ENCODE measurements around the gene KRTAP5-4. TPM values are rescaled to one million over a fixed set of nuclear protein-coding genes. Genes with fewer than 3 reads are reported as not detected.
A peak's percentile ranks its signal among the peaks of the same experiment; 100 is the strongest.
"Not testable (repeated sequence)": the region's sequence is repeated elsewhere in the genome, so short reads cannot be mapped to it uniquely, and the experiment has no call there.

Gene KRTAP5-4
- total RNA-seq, 1 donor from 2014 or later, result not detected

- peaks cover 9% of the 10 kb centered on the region for H3K27me3 Mint-ChIP-seq (ENCODE audit: unreplicated experiment)
These were observed 23.1 kb downstream of the KRTAP5-4 start for GRCh38 chr11:1598816-1599215.

DNA sequence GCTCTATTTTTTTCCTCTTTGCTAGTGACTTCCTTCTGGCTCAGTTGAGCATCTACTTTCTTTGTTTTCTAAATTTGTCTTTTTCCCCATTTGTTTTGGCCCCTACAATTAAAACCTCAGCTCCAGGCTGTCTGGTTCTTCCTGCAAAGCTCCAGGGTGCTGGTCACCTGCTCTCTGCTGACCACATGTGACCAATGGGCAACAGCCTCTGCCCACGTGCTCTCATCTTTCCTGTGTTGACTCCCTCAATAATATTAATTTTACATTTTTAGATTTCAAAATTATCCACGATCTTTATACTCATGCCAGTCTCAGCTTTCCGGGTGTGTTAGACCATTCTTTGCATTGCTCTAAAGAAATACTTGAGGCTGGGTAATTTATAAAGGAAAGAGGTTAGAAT lies 23.5 kb downstream of the KRTAP5-4 start:
- not testable (repeated sequence) for H3K4me1 Mint-ChIP-seq (ENCODE audit: low read depth, unreplicated experiment); H3K4me3 Mint-ChIP-seq (ENCODE audit: unreplicated experiment); H3K27ac Mint-ChIP-seq (ENCODE audit: unreplicated experiment); H3K27me3 Mint-ChIP-seq (ENCODE audit: unreplicated experiment); DNase-seq
- Mint-ChIP-seq H3K36me3 (ENCODE audit: unreplicated experiment) (peaks cover 14% of the 10 kb centered on the region), H3K9me3 (ENCODE audit: unreplicated experiment) (peaks cover 16% of the 10 kb centered on the region)

More at GRCh38 chr11:1598816-1599215, 23.1 kb downstream of the KRTAP5-4 start:
- no peak for TF ChIP-seq CTCF (IDR thresholded peaks at IDR 0.05; ENCODE audit: partially characterized antibody, unreplicated experiment)
- Mint-ChIP-seq H3K9me3 (ENCODE audit: unreplicated experiment) (peaks cover 16% of the 10 kb centered on the region), H3K27ac (ENCODE audit: unreplicated experiment) (no peak overlapping the region), H3K4me3 (ENCODE audit: unreplicated experiment) (no peak overlapping the region), H3K4me1 (ENCODE audit: low read depth, unreplicated experiment) (no peaks in the 10 kb centered on the region), H3K36me3 (ENCODE audit: unreplicated experiment) (peaks cover 14% of the 10 kb centered on the region)
- no peak for DNase-seq

GRCh38 chr11:1597994-1598380 lies 24.0 kb downstream of the KRTAP5-4 start, which contains the start of gene KRTAP5-2:
TSS of gene KRTAP5-2 (minus strand) at chr11:1598294. CDS start at chr11:1598250, 44 bp downstream.
- Mint-ChIP-seq H3K4me1 (ENCODE audit: low read depth, unreplicated experiment) (no peaks in the 10 kb centered on the region), H3K4me3 (ENCODE audit: unreplicated experiment) (no peak within 1 kb of the TSS), H3K36me3 (ENCODE audit: unreplicated experiment) (peaks cover 14% of the 10 kb centered on the region), H3K27me3 (ENCODE audit: unreplicated experiment) (peaks cover 9% of the 10 kb centered on the region), H3K9me3 (ENCODE audit: unreplicated experiment) (peaks cover 12% of the 10 kb centered on the region), H3K27ac (ENCODE audit: unreplicated experiment) (no peak within 1 kb of the TSS)
- DNase-seq, result no peak
- TF ChIP-seq CTCF (IDR thresholded peaks at IDR 0.05; ENCODE audit: partially characterized antibody, unreplicated experiment), result no peak

DNA sequence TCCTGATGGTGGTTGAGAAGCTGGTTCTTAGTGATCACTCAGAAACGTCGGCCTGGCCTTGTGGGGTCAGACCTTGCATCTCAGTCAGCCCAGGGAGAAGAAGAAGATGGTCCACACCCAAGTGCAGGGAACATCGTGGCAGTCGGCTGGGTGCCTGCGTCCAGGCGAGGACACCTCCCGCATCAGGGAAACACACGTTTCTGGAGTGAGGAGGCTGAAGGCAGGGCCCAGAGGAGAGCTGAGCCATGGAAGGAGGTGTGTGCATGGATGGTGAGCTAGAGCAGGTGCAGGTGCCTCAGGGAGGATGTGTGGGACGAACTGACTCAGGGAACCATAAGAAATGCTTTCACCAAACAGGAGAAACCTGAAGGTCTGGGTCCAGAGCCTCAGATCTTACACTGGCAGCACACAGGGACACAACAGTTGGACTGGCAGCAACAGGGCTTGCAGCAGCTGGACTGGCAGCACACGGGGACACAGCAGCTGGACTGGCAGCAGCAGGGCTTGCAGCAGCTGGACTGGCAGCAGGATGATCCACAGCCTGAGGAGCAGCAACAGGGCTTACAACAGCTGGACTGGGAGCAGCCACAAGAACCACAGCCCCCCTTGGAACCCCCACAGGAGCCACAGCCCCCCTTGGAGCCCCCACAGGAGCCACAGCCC lies 24.5 kb downstream of the KRTAP5-4 start:
- Mint-ChIP-seq H3K9me3 (ENCODE audit: unreplicated experiment) (peaks cover 11% of the 10 kb centered on the region), H3K27me3 (ENCODE audit: unreplicated experiment) (peaks cover 9% of the 10 kb centered on the region), H3K27ac (ENCODE audit: unreplicated experiment) (no peak overlapping the region), H3K4me1 (ENCODE audit: low read depth, unreplicated experiment) (no peaks in the 10 kb centered on the region), H3K4me3 (ENCODE audit: unreplicated experiment) (no peak overlapping the region), H3K36me3 (ENCODE audit: unreplicated experiment) (peaks cover 14% of the 10 kb centered on the region)
- no peak for TF ChIP-seq CTCF (IDR thresholded peaks at IDR 0.05; ENCODE audit: partially characterized antibody, unreplicated experiment)
- no peak for DNase-seq

- H3K27me3 Mint-ChIP-seq (ENCODE audit: unreplicated experiment); H3K9me3 Mint-ChIP-seq (ENCODE audit: unreplicated experiment); H3K4me1 Mint-ChIP-seq (ENCODE audit: low read depth, unreplicated experiment); DNase-seq; H3K4me3 Mint-ChIP-seq (ENCODE audit: unreplicated experiment): not testable (repeated sequence)
- H3K36me3 Mint-ChIP-seq (ENCODE audit: unreplicated experiment), result peaks cover 14% of the 10 kb centered on the region
- H3K27ac Mint-ChIP-seq (ENCODE audit: unreplicated experiment), result peak overlapping the region; percentile 7
These were observed 25.3 kb downstream of the KRTAP5-4 start for GRCh38 chr11:1596576-1597121.

DNA sequence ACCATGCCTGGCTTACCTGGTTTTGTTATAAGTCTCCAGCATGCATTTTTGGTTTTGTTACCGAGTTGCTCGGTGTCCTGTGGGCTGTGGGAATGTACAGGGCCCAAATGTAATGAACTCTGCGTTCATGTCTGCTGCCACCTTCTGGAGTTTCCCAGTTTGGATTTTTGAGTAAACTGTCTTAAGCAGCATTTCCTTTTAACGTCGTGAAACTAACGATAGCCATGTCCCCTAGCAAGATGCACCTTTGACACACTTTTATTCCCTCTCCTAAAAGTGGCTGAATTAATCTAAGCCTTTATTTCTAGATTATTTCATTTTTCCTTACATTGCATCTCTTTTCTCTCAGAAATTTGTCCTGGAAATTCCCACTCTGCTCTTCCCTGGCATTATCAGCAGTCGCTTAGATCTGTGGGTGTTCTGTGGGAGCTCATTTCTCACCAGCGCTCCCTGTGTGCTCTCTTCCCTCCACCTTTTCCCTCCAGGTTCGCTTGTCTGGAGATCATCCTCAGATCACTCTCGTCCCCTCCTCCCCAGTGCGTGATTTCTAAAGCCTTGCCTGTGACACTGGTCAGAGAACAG lies 25.9 kb downstream of the KRTAP5-4 start:
- Mint-ChIP-seq H3K36me3 (ENCODE audit: unreplicated experiment) (peaks cover 14% of the 10 kb centered on the region), H3K27ac (ENCODE audit: unreplicated experiment) (peak overlapping the region; percentile 7)
- DNase-seq; H3K9me3 Mint-ChIP-seq (ENCODE audit: unreplicated experiment); H3K27me3 Mint-ChIP-seq (ENCODE audit: unreplicated experiment); H3K4me1 Mint-ChIP-seq (ENCODE audit: low read depth, unreplicated experiment); H3K4me3 Mint-ChIP-seq (ENCODE audit: unreplicated experiment): not testable (repeated sequence)

All from glutamatergic neuron (in vitro differentiated cells).